ENCODE results near the gene LRP3.

GRCh38 chr19:33194532-33194885 lies 379 bp downstream of the LRP3 start:
- TF ChIP-seq POLR2A (IDR thresholded peaks at IDR 0.05) (no peak), CTCF (IDR thresholded peaks at IDR 0.05) (no peak)
